Measurements from ENCODE around the gene ZGLP1.
"Not testable (repeated sequence)": the region's sequence is repeated elsewhere in the genome, so short reads cannot be mapped to it uniquely, and the experiment has no call there.

The ZGLP1 gene

GRCh38 chr19:10284960-10285278 is 24.7 kb downstream of the ZGLP1 start:
- no peaks in the 10 kb centered on the region for H3K9me3 ChIP-seq (ENCODE audit: severe bottlenecking)
- TF ChIP-seq, protein P1, sequence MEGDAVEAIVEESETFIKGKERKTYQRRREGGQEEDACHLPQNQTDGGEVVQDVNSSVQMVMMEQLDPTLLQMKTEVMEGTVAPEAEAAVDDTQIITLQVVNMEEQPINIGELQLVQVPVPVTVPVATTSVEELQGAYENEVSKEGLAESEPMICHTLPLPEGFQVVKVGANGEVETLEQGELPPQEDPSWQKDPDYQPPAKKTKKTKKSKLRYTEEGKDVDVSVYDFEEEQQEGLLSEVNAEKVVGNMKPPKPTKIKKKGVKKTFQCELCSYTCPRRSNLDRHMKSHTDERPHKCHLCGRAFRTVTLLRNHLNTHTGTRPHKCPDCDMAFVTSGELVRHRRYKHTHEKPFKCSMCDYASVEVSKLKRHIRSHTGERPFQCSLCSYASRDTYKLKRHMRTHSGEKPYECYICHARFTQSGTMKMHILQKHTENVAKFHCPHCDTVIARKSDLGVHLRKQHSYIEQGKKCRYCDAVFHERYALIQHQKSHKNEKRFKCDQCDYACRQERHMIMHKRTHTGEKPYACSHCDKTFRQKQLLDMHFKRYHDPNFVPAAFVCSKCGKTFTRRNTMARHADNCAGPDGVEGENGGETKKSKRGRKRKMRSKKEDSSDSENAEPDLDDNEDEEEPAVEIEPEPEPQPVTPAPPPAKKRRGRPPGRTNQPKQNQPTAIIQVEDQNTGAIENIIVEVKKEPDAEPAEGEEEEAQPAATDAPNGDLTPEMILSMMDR (IDR thresholded peaks at IDR 0.05; ENCODE audit: low read depth, low read length), result no peak
- H3K27me3 ChIP-seq (ENCODE audit: insufficient read depth, low read depth, severe bottlenecking), result no peaks in the 10 kb centered on the region
- H3K36me3 ChIP-seq, result no peaks in the 10 kb centered on the region
- no peak overlapping the region for H3K4me3 ChIP-seq (ENCODE audit: low read depth, low read length)
- no peak overlapping the region for H3K27ac ChIP-seq
- DNase-seq, result no peak

DNA sequence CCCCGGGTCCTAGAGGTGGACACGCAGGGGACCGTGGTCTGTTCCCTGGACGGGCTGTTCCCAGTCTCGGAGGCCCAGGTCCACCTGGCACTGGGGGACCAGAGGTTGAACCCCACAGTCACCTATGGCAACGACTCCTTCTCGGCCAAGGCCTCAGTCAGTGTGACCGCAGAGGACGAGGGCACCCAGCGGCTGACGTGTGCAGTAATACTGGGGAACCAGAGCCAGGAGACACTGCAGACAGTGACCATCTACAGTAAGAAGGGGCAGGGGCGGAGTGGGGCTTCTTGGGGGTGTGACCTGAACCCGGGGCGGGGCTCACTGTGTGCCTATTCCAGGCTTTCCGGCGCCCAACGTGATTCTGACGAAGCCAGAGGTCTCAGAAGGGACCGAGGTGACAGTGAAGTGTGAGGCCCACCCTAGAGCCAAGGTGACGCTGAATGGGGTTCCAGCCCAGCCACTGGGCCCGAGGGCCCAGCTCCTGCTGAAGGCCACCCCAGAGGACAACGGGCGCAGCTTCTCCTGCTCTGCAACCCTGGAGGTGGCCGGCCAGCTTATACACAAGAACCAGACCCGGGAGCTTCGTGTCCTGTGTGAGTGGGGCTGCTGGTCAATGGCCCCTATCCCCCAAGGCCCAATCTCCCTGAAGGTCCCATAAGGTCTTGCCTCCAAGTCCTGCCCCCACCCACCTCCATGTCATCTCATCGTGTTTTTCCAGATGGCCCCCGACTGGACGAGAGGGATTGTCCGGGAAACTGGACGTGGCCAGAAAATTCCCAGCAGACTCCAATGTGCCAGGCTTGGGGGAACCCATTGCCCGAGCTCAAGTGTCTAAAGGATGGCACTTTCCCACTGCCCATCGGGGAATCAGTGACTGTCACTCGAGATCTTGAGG is 25.3 kb downstream of the ZGLP1 start:
- Histone ChIP-seq H3K36me3 (no peaks in the 10 kb centered on the region), H3K4me3 (ENCODE audit: low read depth, low read length) (no peak overlapping the region), H3K27ac (no peak overlapping the region), H3K27me3 (ENCODE audit: insufficient read depth, low read depth, severe bottlenecking) (no peaks in the 10 kb centered on the region), H3K9me3 (ENCODE audit: severe bottlenecking) (no peaks in the 10 kb centered on the region)
- no peak for DNase-seq
- TF ChIP-seq, protein P1 (IDR thresholded peaks at IDR 0.05; ENCODE audit: low read depth, low read length), result no peak

DNA sequence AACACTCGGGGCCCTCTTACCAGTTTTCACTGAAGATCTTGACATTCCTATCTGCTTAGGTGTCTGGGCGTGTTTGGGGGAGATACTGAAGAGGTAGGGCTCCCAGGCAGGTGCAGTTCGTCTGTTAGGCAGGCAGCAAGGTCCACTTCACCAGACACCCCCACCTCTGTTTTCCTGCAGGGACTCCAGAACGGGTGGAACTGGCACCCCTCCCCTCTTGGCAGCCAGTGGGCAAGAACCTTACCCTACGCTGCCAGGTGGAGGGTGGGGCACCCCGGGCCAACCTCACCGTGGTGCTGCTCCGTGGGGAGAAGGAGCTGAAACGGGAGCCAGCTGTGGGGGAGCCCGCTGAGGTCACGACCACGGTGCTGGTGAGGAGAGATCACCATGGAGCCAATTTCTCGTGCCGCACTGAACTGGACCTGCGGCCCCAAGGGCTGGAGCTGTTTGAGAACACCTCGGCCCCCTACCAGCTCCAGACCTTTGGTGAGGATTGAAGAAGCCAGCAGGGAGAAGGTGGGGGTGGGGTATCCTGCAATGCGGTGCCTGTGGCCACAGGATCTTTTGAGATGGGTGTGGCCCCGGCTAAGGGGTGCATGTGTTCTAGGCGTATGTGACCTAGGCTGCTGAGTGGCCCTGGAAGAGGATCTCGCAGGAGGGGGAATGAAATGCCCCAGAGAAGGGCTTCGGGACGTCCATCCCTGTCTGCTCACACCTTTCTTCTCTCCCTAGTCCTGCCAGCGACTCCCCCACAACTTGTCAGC is 26.1 kb downstream of the ZGLP1 start:
- Histone ChIP-seq H3K9me3 (ENCODE audit: severe bottlenecking) (no peaks in the 10 kb centered on the region), H3K27ac (no peak overlapping the region), H3K36me3 (no peaks in the 10 kb centered on the region), H3K4me3 (ENCODE audit: low read depth, low read length) (no peak overlapping the region), H3K27me3 (ENCODE audit: insufficient read depth, low read depth, severe bottlenecking) (no peaks in the 10 kb centered on the region)
- DNase-seq, result no peak
- TF ChIP-seq, protein P1 (IDR thresholded peaks at IDR 0.05; ENCODE audit: low read depth, low read length), result no peak

DNA sequence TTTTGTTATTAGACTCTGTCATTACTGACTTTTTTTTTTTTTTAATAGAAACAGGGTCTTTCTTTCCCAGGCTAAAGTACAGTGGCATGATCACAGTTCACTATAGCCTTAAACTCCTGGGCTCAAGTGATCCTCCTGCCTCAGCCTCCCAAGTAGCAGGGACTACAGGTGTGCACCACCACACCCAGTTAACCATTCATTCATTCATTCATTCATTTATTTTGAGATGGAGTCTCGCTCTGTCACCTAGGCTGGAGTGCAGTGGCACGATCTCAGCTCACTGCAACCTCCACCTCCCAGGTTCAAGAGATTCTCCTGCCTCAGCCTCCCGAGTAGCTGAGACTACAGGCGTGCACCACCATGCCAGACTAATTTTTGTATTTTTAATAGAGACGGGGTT is 27.6 kb downstream of the ZGLP1 start:
- DNase-seq; H3K4me3 ChIP-seq (ENCODE audit: low read depth, low read length); H3K27me3 ChIP-seq (ENCODE audit: insufficient read depth, low read depth, severe bottlenecking); H3K9me3 ChIP-seq (ENCODE audit: severe bottlenecking); H3K27ac ChIP-seq; H3K36me3 ChIP-seq: not testable (repeated sequence)

GRCh38 chr19:10279737-10280442 is 29.7 kb downstream of the ZGLP1 start:
- Histone ChIP-seq H3K27ac (no peak overlapping the region), H3K4me3 (ENCODE audit: low read depth, low read length) (no peak overlapping the region), H3K27me3 (ENCODE audit: insufficient read depth, low read depth, severe bottlenecking) (no peaks in the 10 kb centered on the region), H3K36me3 (no peaks in the 10 kb centered on the region), H3K9me3 (ENCODE audit: severe bottlenecking) (no peaks in the 10 kb centered on the region)
- no peak for DNase-seq
- TF ChIP-seq, protein P1 (IDR thresholded peaks at IDR 0.05; ENCODE audit: low read depth, low read length), result no peak

DNA sequence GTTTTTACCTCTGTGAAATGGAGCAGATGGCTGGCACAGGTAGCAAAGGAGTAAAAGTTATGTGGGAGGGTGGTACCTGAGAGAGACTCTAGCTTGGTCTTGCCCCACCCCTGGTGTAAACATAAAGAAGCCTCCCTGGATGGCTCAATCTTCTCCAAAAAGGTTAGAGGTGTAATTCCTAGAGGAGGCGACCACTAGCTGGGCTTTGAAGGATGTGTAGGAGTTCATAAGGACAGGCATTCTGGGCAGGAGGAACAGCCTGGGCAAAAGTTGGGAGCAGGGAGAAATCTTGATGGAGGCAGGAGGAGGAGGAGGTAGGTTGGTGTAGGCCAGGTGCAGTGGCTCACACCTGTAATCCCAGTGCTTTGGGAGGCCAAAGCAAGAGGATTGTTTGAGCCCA is 30.7 kb downstream of the ZGLP1 start:
- H3K9me3 ChIP-seq (ENCODE audit: severe bottlenecking), result no peaks in the 10 kb centered on the region
- H3K27ac ChIP-seq, result no peak overlapping the region
- H3K27me3 ChIP-seq (ENCODE audit: insufficient read depth, low read depth, severe bottlenecking), result no peaks in the 10 kb centered on the region
- no peak for DNase-seq
- no peak overlapping the region for H3K4me3 ChIP-seq (ENCODE audit: low read depth, low read length)
- H3K36me3 ChIP-seq, result no peaks in the 10 kb centered on the region
- TF ChIP-seq, protein P1 (IDR thresholded peaks at IDR 0.05; ENCODE audit: low read depth, low read length), result no peak
